Measurements from ENCODE around the gene PCGF6.

The PCGF6 gene

DNA sequence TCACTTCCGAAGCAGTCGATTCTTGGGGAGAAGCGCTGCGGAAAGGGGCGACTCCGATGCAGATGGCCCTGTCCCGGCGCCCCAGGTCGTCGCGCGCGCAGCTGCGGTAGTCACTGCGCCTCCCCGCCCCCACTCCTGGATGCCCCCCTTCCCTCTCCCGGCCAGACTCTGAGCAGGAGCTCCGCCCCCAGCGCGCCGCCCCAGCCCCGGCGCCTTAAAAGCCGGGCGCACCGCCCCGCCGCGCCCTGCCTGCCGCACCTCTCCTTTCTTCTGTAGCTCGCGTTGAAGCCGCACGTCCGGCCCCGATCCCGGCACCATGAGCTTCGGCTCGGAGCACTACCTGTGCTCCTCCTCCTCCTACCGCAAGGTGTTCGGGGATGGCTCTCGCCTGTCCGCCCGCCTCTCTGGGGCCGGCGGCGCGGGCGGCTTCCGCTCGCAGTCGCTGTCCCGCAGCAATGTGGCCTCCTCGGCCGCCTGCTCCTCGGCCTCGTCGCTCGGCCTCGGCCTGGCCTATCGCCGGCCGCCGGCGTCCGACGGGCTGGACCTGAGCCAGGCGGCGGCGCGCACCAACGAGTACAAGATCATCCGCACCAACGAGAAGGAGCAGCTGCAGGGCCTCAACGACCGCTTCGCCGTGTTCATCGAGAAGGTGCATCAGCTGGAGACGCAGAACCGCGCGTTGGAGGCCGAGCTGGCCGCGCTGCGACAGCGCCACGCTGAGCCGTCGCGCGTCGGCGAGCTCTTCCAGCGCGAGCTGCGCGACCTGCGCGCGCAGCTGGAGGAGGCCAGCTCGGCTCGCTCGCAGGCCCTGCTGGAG, 73.8 kb downstream of the PCGF6 start, which contains the start of gene INA (continued):
- TF ChIP-seq, protein P1, sequence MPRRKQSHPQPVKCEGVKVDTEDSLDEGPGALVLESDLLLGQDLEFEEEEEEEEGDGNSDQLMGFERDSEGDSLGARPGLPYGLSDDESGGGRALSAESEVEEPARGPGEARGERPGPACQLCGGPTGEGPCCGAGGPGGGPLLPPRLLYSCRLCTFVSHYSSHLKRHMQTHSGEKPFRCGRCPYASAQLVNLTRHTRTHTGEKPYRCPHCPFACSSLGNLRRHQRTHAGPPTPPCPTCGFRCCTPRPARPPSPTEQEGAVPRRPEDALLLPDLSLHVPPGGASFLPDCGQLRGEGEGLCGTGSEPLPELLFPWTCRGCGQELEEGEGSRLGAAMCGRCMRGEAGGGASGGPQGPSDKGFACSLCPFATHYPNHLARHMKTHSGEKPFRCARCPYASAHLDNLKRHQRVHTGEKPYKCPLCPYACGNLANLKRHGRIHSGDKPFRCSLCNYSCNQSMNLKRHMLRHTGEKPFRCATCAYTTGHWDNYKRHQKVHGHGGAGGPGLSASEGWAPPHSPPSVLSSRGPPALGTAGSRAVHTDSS (tag by site-specific recombination; IDR thresholded peaks at IDR 0.05): no peak
- TF ChIP-seq ZEB2 (tag by site-specific recombination; IDR thresholded peaks at IDR 0.05) (peak; percentile 24; the same call in 1 of the 2 replicates), SP2 (tag by site-specific recombination; IDR thresholded peaks at IDR 0.05) (peak; percentile 22; the same call in 1 of the 2 replicates), ZBTB8A (tag by site-specific recombination; IDR thresholded peaks at IDR 0.05) (peak; percentile 95), ZBTB17 (tag by site-specific recombination; IDR thresholded peaks at IDR 0.05) (peak; percentile 80), SCRT1 (tag by site-specific recombination; IDR thresholded peaks at IDR 0.05; ENCODE audit: borderline replicate concordance) (no peak), KLF10 (tag by site-specific recombination; IDR thresholded peaks at IDR 0.05) (0 out of 2 replicates have a peak, but pooled peaks have one; percentile 24), SP3 (tag by site-specific recombination; IDR thresholded peaks at IDR 0.05) (peak; percentile 39; the same call in 1 of the 2 replicates), ZNF777 (tag by site-specific recombination; IDR thresholded peaks at IDR 0.05; ENCODE audit: borderline replicate concordance) (no peak)
- TF ChIP-seq, protein P2, sequence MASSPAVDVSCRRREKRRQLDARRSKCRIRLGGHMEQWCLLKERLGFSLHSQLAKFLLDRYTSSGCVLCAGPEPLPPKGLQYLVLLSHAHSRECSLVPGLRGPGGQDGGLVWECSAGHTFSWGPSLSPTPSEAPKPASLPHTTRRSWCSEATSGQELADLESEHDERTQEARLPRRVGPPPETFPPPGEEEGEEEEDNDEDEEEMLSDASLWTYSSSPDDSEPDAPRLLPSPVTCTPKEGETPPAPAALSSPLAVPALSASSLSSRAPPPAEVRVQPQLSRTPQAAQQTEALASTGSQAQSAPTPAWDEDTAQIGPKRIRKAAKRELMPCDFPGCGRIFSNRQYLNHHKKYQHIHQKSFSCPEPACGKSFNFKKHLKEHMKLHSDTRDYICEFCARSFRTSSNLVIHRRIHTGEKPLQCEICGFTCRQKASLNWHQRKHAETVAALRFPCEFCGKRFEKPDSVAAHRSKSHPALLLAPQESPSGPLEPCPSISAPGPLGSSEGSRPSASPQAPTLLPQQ (tag by site-specific recombination; IDR thresholded peaks at IDR 0.05): peak; percentile 73
- TF ChIP-seq, protein P3, sequence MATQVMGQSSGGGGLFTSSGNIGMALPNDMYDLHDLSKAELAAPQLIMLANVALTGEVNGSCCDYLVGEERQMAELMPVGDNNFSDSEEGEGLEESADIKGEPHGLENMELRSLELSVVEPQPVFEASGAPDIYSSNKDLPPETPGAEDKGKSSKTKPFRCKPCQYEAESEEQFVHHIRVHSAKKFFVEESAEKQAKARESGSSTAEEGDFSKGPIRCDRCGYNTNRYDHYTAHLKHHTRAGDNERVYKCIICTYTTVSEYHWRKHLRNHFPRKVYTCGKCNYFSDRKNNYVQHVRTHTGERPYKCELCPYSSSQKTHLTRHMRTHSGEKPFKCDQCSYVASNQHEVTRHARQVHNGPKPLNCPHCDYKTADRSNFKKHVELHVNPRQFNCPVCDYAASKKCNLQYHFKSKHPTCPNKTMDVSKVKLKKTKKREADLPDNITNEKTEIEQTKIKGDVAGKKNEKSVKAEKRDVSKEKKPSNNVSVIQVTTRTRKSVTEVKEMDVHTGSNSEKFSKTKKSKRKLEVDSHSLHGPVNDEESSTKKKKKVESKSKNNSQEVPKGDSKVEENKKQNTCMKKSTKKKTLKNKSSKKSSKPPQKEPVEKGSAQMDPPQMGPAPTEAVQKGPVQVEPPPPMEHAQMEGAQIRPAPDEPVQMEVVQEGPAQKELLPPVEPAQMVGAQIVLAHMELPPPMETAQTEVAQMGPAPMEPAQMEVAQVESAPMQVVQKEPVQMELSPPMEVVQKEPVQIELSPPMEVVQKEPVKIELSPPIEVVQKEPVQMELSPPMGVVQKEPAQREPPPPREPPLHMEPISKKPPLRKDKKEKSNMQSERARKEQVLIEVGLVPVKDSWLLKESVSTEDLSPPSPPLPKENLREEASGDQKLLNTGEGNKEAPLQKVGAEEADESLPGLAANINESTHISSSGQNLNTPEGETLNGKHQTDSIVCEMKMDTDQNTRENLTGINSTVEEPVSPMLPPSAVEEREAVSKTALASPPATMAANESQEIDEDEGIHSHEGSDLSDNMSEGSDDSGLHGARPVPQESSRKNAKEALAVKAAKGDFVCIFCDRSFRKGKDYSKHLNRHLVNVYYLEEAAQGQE (tag by site-specific recombination; IDR thresholded peaks at IDR 0.05): peak; percentile 77

DNA sequence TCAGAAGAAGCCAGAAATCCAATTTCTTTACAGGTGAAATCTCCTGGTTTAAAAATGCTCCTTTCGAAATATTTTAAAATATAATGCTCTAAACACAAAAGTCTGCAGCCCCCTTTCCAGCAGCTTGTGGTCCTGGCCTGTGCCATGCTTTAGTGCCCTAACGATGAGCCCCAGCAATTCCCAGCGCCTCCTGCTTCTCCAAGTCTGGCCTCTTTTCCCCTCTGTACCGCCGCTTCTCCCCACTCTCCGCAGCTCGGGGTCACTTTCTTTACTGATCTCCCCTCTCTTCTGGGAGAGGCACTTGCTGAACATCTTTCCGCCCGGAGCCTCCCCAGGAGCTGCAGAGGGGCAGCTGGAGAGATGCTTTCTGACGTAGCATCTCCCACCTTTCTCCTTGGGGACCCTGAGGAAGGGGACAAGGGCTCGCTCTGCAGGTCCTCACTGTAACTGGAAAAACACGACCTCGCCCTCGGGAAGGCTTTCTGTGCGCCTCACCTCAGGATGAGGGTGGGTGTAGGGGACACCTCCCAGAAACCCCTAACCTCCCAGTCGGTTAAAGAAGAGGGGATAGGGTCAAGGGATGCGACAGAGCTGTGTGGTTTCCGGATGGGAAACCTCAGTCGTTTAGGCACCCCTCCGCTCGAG, 74.6 kb downstream of the PCGF6 start:
- Histone ChIP-seq H3K4me1 (ENCODE audit: control insufficient read depth, insufficient read depth, low read length) (0 out of 2 replicates have a peak, but pooled peaks cover 3% of the 10 kb centered on the region), H3K27ac (ENCODE audit: extremely low read depth, low read depth, low read length) (no peak overlapping the region), H3K36me3 (ENCODE audit: control insufficient read depth in 2 of 2, insufficient read depth in 1 of 2, low read length in 2 of 2) (no peaks in the 10 kb centered on the region), H3K4me3 (ENCODE audit: low read depth, low read length) (no peak overlapping the region), H3K9me3 (ENCODE audit: control insufficient read depth, insufficient read depth, low read depth, low read length) (no peaks in the 10 kb centered on the region)
- ChIA-PET POLR2A (interaction anchor here (0.5 to 1.4 kb wide), 3 partner anchors 28 to 84 kb away, joined by 3 to 5 read pairs (median 4); partner anchors contain the start of gene NT5C2), CTCF (interaction anchor here (0.6 to 1.0 kb wide), 6 partner anchors 12 to 1440 kb away, joined by 3 to 5 read pairs (median 3); no protein-coding TSS in a partner anchor)
- no peak for TF ChIP-seq ZNF174 (tag by site-specific recombination; IDR thresholded peaks at IDR 0.05)
- no peak for TF ChIP-seq ZFHX2 (tag by site-specific recombination; conservative IDR thresholded peaks at IDR 0.05)
- TF ChIP-seq, protein P4, sequence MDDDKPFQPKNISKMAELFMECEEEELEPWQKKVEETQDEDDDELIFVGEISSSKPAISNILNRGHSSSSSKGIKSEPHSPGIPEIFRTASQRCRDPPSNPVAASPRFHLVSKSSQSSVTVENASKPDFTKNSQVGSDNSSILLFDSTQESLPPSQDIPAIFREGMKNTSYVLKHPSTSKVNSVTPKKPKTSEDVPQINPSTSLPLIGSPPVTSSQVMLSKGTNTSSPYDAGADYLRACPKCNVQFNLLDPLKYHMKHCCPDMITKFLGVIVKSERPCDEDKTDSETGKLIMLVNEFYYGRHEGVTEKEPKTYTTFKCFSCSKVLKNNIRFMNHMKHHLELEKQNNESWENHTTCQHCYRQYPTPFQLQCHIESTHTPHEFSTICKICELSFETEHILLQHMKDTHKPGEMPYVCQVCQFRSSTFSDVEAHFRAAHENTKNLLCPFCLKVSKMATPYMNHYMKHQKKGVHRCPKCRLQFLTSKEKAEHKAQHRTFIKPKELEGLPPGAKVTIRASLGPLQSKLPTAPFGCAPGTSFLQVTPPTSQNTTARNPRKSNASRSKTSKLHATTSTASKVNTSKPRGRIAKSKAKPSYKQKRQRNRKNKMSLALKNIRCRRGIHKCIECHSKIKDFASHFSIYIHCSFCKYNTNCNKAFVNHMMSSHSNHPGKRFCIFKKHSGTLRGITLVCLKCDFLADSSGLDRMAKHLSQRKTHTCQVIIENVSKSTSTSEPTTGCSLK (tag by site-specific recombination; IDR thresholded peaks at IDR 0.05): no peak
- TF ChIP-seq IKZF3 (tag by site-specific recombination; IDR thresholded peaks at IDR 0.05): no peak
- TF ChIP-seq, protein P5, sequence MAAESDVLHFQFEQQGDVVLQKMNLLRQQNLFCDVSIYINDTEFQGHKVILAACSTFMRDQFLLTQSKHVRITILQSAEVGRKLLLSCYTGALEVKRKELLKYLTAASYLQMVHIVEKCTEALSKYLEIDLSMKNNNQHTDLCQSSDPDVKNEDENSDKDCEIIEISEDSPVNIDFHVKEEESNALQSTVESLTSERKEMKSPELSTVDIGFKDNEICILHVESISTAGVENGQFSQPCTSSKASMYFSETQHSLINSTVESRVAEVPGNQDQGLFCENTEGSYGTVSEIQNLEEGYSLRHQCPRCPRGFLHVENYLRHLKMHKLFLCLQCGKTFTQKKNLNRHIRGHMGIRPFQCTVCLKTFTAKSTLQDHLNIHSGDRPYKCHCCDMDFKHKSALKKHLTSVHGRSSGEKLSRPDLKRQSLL (tag by site-specific recombination; IDR thresholded peaks at IDR 0.05): no peak
- TF ChIP-seq SCRT1 (tag by site-specific recombination; IDR thresholded peaks at IDR 0.05; ENCODE audit: borderline replicate concordance): no peak
- no peak for TF ChIP-seq GLIS1 (tag by site-specific recombination; IDR thresholded peaks at IDR 0.05)
- TF ChIP-seq, protein P6, sequence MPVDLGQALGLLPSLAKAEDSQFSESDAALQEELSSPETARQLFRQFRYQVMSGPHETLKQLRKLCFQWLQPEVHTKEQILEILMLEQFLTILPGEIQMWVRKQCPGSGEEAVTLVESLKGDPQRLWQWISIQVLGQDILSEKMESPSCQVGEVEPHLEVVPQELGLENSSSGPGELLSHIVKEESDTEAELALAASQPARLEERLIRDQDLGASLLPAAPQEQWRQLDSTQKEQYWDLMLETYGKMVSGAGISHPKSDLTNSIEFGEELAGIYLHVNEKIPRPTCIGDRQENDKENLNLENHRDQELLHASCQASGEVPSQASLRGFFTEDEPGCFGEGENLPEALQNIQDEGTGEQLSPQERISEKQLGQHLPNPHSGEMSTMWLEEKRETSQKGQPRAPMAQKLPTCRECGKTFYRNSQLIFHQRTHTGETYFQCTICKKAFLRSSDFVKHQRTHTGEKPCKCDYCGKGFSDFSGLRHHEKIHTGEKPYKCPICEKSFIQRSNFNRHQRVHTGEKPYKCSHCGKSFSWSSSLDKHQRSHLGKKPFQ (tag by site-specific recombination; IDR thresholded peaks at IDR 0.05): no peak
- TF ChIP-seq ZNF521 (tag by site-specific recombination; IDR thresholded peaks at IDR 0.05): no peak
- TF ChIP-seq, protein P7, sequence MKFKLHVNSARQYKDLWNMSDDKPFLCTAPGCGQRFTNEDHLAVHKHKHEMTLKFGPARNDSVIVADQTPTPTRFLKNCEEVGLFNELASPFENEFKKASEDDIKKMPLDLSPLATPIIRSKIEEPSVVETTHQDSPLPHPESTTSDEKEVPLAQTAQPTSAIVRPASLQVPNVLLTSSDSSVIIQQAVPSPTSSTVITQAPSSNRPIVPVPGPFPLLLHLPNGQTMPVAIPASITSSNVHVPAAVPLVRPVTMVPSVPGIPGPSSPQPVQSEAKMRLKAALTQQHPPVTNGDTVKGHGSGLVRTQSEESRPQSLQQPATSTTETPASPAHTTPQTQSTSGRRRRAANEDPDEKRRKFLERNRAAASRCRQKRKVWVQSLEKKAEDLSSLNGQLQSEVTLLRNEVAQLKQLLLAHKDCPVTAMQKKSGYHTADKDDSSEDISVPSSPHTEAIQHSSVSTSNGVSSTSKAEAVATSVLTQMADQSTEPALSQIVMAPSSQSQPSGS (tag by site-specific recombination; IDR thresholded peaks at IDR 0.05; ENCODE audit: low read depth): no peak
